Measurements from ENCODE around the gene RAI1. TPM values are rescaled to one million over a fixed set of nuclear protein-coding genes. Genes with fewer than 3 reads are reported as not detected.

The RAI1 gene
- total and polyA plus RNA-seq, 2 of the 13 experiments (the other 11 are each of a cell fraction or from before 2014, with no cell fraction given) = 3.4 to 5.2 TPM

GRCh38 chr17:17738901-17739300, 57.6 kb downstream of the RAI1 start:
- CTCF ChIA-PET (ENCODE audit: low intra/inter-chr PET ratio, low total read pairs) = no interaction called here
- Histone ChIP-seq H3K27ac (ENCODE audit: extremely low read length, insufficient read depth, low read length) (no peak overlapping the region), H3K4me3 (replicated peaks in 1 of 3; ENCODE audit: insufficient read depth in 1 of 3, low read depth in 2 of 3, low read length in 3 of 3) (no peak overlapping the region), H3K36me3 (replicated peaks in 1 of 2; ENCODE audit: control insufficient read depth in 1 of 2, insufficient read depth in 2 of 2, low read length in 2 of 2) (no peaks in the 10 kb centered on the region; a peak in 1 of 5 replicates), H2AFZ (ENCODE audit: low read length) (no peak overlapping the region), H4K20me1 (ENCODE audit: insufficient read depth, low read length) (peaks cover 16% of the 10 kb centered on the region; the same call in 1 of the 2 replicates), H3K9me3 (ENCODE audit: low read length) (no peaks in the 10 kb centered on the region), H3K4me2 (ENCODE audit: low read depth, low read length) (no peak overlapping the region), H3K9ac (ENCODE audit: insufficient read depth, low read depth, low read length) (no peak overlapping the region), H3K79me2 (ENCODE audit: insufficient read depth, low read length) (peaks cover 14% of the 10 kb centered on the region), H3K4me1 (ENCODE audit: insufficient read depth, low read length) (peaks cover 25% of the 10 kb centered on the region), H3K27me3 (ENCODE audit: control insufficient read depth in 1 of 2, insufficient read depth in 2 of 2, low read length in 2 of 2) (no peaks in the 10 kb centered on the region)
- POLR2A ChIA-PET = no interaction called here
- in situ Hi-C loops (cut with HindIII; ENCODE audit: extremely low pct_ligation_motif_present, low pct_unique_long_range_greater_than_20kb) = no loop called here
- BruUV-seq (replicated peaks) = no TSS peak
- ATAC-seq (no peak), DNase-seq (ENCODE audit: low spot score) (no peak), FAIRE-seq (no peak)
- intact Hi-C loops (cut with micrococcal nuclease; ENCODE audit: unreplicated experiment) = no loop called here
- 99% methylated on average over 8 of the region's 8 CpGs for WGBS (ENCODE audit: low lambda C conversion rate)
- TF ChIP-seq ARHGAP35 (CRISPR knock-in tag; IDR thresholded peaks at IDR 0.05; ENCODE audit: borderline replicate concordance) (no peak), TCF7 (IDR thresholded peaks at IDR 0.05; ENCODE audit: low read depth) (no peak), GATA4 (IDR thresholded peaks at IDR 0.05; ENCODE audit: borderline replicate concordance, low read depth) (no peak), ZNF460 (CRISPR knock-in tag; IDR thresholded peaks at IDR 0.05; ENCODE audit: borderline replicate concordance) (no peak), KMT2B (CRISPR knock-in tag; IDR thresholded peaks at IDR 0.05) (no peak), ZSCAN22 (CRISPR knock-in tag; IDR thresholded peaks at IDR 0.05) (no peak), FOXO4 (CRISPR knock-in tag; conservative IDR thresholded peaks at IDR 0.05) (0 out of 2 replicates have a peak, but pooled peaks have one; percentile 77)

Measured in HepG2 (cell line).